Daoy (cell line): ENCODE results near the gene SMCO3. TPM values are rescaled to one million over a fixed set of nuclear protein-coding genes. Genes with fewer than 3 reads are reported as not detected.

Experiments
- total RNA-seq: library from RNA; depleted of rRNA; stranded (reverse); fragments of >200 nt; shearing (Covaris generic); gene quantifications from 2 replicates; pipeline ENCODE4 v1.2.3, GENCODE V29; 2014; rRNA removed

The SMCO3 gene
- total RNA-seq, 1 experiment from 2014 or later, result 0.23 TPM

Other genes with a start within 250 kb of the SMCO3 start
- gene PLBD1, start 246.3 kb downstream of the SMCO3 start, total RNA-seq, result 1.9 and 3.5 TPM in 2 replicates
- not detected in 2 replicates for gene GUCY2C, start 117.6 kb downstream of the SMCO3 start, total RNA-seq
- 15.4 and 23.7 TPM in 2 replicates for gene WBP11, start 10.7 kb downstream of the SMCO3 start, total RNA-seq
- gene C12orf60, start 10.5 kb downstream of the SMCO3 start, total RNA-seq, result 1.5 and 4.5 TPM in 2 replicates
- gene ART4, start 29.3 kb upstream of the SMCO3 start, total RNA-seq, result not detected in 2 replicates
- gene MGP, start 71.7 kb upstream of the SMCO3 start, total RNA-seq, result 39.0 and 76.2 TPM in 2 replicates
- not detected in 2 replicates for gene ERP27, start 124.4 kb upstream of the SMCO3 start, total RNA-seq
- gene ARHGDIB, start 147.4 kb upstream of the SMCO3 start, total RNA-seq, result 308 and 347 TPM in 2 replicates
- gene PDE6H, start 158.9 kb upstream of the SMCO3 start, total RNA-seq, result not detected in 2 replicates